Nephron (organoid): Measurements from ENCODE around the gene KPNA5.
"Not testable (repeated sequence)": the region's sequence is repeated elsewhere in the genome, so short reads cannot be mapped to it uniquely, and the experiment has no call there.

Source experiments
- H3K27ac Mint-ChIP-seq, 3 experiments: 2 replicates each; pipeline ENCODE4 v1.8.0; 2020; ENCODE audit warnings: mixed read lengths in 3 of 3, mild to moderate bottlenecking in 2 of 3, moderate library complexity in 1 of 3
- H3K27me3 Mint-ChIP-seq: 2 replicates; pipeline ENCODE4 v1.8.0; 2021; ENCODE audit warnings: low read depth, mild to moderate bottlenecking, moderate library complexity, mixed read lengths
- H3K36me3 Mint-ChIP-seq: 2 replicates; pipeline ENCODE4 v1.8.0; 2020; ENCODE audit warnings: low read depth, mixed read lengths
- H3K4me1 Mint-ChIP-seq: 2 replicates; pipeline ENCODE4 v1.8.0; 2020; ENCODE audit warnings: mixed read lengths
- H3K4me3 Mint-ChIP-seq, 3 experiments: 2 replicates each; pipeline ENCODE4 v1.8.0; 2020; ENCODE audit warnings: mild to moderate bottlenecking in 3 of 3, mixed read lengths in 3 of 3, moderate library complexity in 2 of 3
- H3K9me3 Mint-ChIP-seq: 2 replicates; pipeline ENCODE4 v1.8.0; 2020; ENCODE audit warnings: mixed read lengths
- CTCF ChIP-seq, 3 experiments: fragments of 200-600 bp; sonication (generic); IDR thresholded peaks; one replicate each; pipeline ENCODE4 v1.5.0; 2021; ENCODE audit warnings: antibody characterized with exemption in 3 of 3; ENCODE audit not compliant: unreplicated experiment in 3 of 3

The KPNA5 gene

GRCh38 chr6:116651916-116652315 is 29.1 kb upstream of the KPNA5 start:
- no peaks in the 10 kb centered on the region for H3K27me3 Mint-ChIP-seq
- no peaks in the 10 kb centered on the region for H3K9me3 Mint-ChIP-seq
- peaks cover 4% of the 10 kb centered on the region for H3K4me1 Mint-ChIP-seq
- H3K27ac Mint-ChIP-seq, result no peak overlapping the region
- TF ChIP-seq CTCF (IDR thresholded peaks at IDR 0.05; ENCODE audit: unreplicated experiment in 3 of 3), result no peak
- no peak overlapping the region for H3K4me3 Mint-ChIP-seq
- H3K36me3 Mint-ChIP-seq, result peaks cover 36% of the 10 kb centered on the region

GRCh38 chr6:116661594-116661993 is 19.4 kb upstream of the KPNA5 start:
- TF ChIP-seq CTCF (IDR thresholded peaks at IDR 0.05; ENCODE audit: unreplicated experiment in 3 of 3), result no peak
- Mint-ChIP-seq H3K36me3 (peaks cover 9% of the 10 kb centered on the region), H3K4me3 (no peak overlapping the region), H3K4me1 (peaks cover 14% of the 10 kb centered on the region), H3K27me3 (no peaks in the 10 kb centered on the region), H3K27ac (no peak overlapping the region), H3K9me3 (no peaks in the 10 kb centered on the region)

GRCh38 chr6:116662202-116662601 is 18.8 kb upstream of the KPNA5 start:
- no peak for TF ChIP-seq CTCF (IDR thresholded peaks at IDR 0.05; ENCODE audit: unreplicated experiment in 3 of 3)
- peaks cover 3% of the 10 kb centered on the region for H3K36me3 Mint-ChIP-seq
- H3K27me3 Mint-ChIP-seq, result no peaks in the 10 kb centered on the region
- H3K27ac Mint-ChIP-seq, result no peak overlapping the region
- no peaks in the 10 kb centered on the region for H3K9me3 Mint-ChIP-seq
- no peak overlapping the region for H3K4me3 Mint-ChIP-seq
- H3K4me1 Mint-ChIP-seq, result peaks cover 20% of the 10 kb centered on the region

GRCh38 chr6:116663308-116663707 is 17.7 kb upstream of the KPNA5 start:
- Mint-ChIP-seq H3K4me3 (no peak overlapping the region), H3K36me3 (no peaks in the 10 kb centered on the region), H3K4me1 (peaks cover 24% of the 10 kb centered on the region), H3K27ac (no peak overlapping the region), H3K9me3 (no peaks in the 10 kb centered on the region), H3K27me3 (no peaks in the 10 kb centered on the region)
- no peak for TF ChIP-seq CTCF (IDR thresholded peaks at IDR 0.05; ENCODE audit: unreplicated experiment in 3 of 3)

- Mint-ChIP-seq H3K4me3 (peak overlapping the region; percentile 3 to 35 (median 9)), H3K4me1 (peaks cover 24% of the 10 kb centered on the region)
- not testable (repeated sequence) for H3K27me3 Mint-ChIP-seq, H3K27ac Mint-ChIP-seq, H3K9me3 Mint-ChIP-seq, H3K36me3 Mint-ChIP-seq
These were observed 16.8 kb upstream of the KPNA5 start for GRCh38 chr6:116664169-116664568.

GRCh38 chr6:116665464-116665863 is 15.5 kb upstream of the KPNA5 start:
- Mint-ChIP-seq H3K9me3 (no peaks in the 10 kb centered on the region), H3K4me3 (peak overlapping the region; percentile 48 to 74 (median 52)), H3K4me1 (peaks cover 24% of the 10 kb centered on the region), H3K27ac (peak overlapping the region in 1 of 3 experiments; percentile 17), H3K27me3 (no peaks in the 10 kb centered on the region), H3K36me3 (no peaks in the 10 kb centered on the region)
- no peak for TF ChIP-seq CTCF (IDR thresholded peaks at IDR 0.05; ENCODE audit: unreplicated experiment in 3 of 3)
